HG03432 (cell line): ENCODE measurements around the gene ZNF219.

Experiments
- ATAC-seq: cut with Tn5 transposase; IDR thresholded peaks from one replicate; pipeline ENCODE4 v1.9.1; 2021; ENCODE audit warnings: mild to moderate bottlenecking, moderate library complexity; ENCODE audit not compliant: unreplicated experiment

ZNF219 gene

GRCh38 chr14:21088687-21089086 lies 9.8 kb downstream of the ZNF219 start:
- no peak for ATAC-seq

- ATAC-seq: peak; percentile 55
Measured at GRCh38 chr14:21087294-21088091, 11.0 kb downstream of the ZNF219 start.

GRCh38 chr14:21086908-21087293 lies 11.6 kb downstream of the ZNF219 start:
- no peak for ATAC-seq

- no peak for ATAC-seq
Measured at GRCh38 chr14:21084998-21085853, 13.2 kb downstream of the ZNF219 start.

- ATAC-seq: no peak
Measured at GRCh38 chr14:21084396-21084795, 14.1 kb downstream of the ZNF219 start.

- no peak for ATAC-seq
Measured at GRCh38 chr14:21083565-21084325, 14.7 kb downstream of the ZNF219 start.

- no peak for ATAC-seq
Measured at GRCh38 chr14:21081521-21082142, 16.8 kb downstream of the ZNF219 start.

GRCh38 chr14:21078726-21079125 lies 19.7 kb downstream of the ZNF219 start:
- no peak for ATAC-seq

GRCh38 chr14:21078287-21078686 lies 20.2 kb downstream of the ZNF219 start:
- no peak for ATAC-seq

GRCh38 chr14:21077672-21078071 lies 20.8 kb downstream of the ZNF219 start:
- ATAC-seq: no peak

GRCh38 chr14:21075719-21076437 lies 22.6 kb downstream of the ZNF219 start:
- no peak for ATAC-seq

GRCh38 chr14:21074398-21075272 lies 23.8 kb downstream of the ZNF219 start:
- ATAC-seq: no peak

GRCh38 chr14:21073921-21074320 lies 24.5 kb downstream of the ZNF219 start:
- ATAC-seq: no peak

- ATAC-seq: no peak
Measured at GRCh38 chr14:21072781-21073339, 25.6 kb downstream of the ZNF219 start.

GRCh38 chr14:21072031-21072473 lies 26.4 kb downstream of the ZNF219 start:
- ATAC-seq: no peak

- ATAC-seq: peak; percentile 80
Measured at GRCh38 chr14:21071225-21072030, 27.0 kb downstream of the ZNF219 start.

GRCh38 chr14:21070610-21071224 lies 27.7 kb downstream of the ZNF219 start:
- ATAC-seq: peak; percentile 19
